T-helper 1 cell treated with Interleukin-12 subunit alpha and Interleukin-12 subunit beta and Interleukin-4 antibody, amounts not matched to agents 30 ng/mL and 1 ng/mL, for 36 hours (primary cell): ENCODE measurements around the gene PFKFB4. TPM values are rescaled to one million over a fixed set of nuclear protein-coding genes. Genes with fewer than 3 reads are reported as not detected.
"Not testable (repeated sequence)": the region's sequence is repeated elsewhere in the genome, so short reads cannot be mapped to it uniquely, and the experiment has no call there.

ENCODE experiments used
- intact Hi-C: fragments of 100-400 bp; cut with micrococcal nuclease; formaldehyde crosslinking; loops from one replicate; pipeline ENCODE4 v1.15.1; 2024
- total RNA-seq: library from RNA; stranded (reverse); gene quantifications from 2 replicates; pipeline ENCODE4 v1.2.3, GENCODE V29; 2022

Gene PFKFB4
- total RNA-seq, 1 donor from 2014 or later = 8.8 TPM

DNA sequence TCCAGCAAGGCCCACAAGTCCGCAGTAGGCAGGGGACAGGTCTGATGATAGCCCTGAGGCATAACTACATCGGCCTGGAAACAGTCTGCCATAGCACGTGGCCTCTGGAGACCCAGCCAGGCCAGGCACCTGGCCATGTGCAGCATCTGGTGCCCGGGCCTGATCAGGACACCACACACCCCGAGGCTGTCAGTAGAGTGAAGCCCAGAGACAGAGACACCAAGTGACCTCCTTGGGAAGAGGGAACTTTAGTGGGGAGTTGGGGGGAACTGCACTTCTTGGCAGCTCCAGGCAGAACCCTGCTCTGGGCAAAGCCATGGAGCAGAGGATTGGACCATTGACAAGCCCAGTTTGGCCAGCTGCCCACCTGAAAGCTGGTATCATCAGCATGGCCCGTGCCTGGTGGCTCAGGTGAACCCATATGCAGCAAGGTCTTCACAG lies 53.9 kb downstream of the PFKFB4 start:
- intact Hi-C loops = no loop called here

DNA sequence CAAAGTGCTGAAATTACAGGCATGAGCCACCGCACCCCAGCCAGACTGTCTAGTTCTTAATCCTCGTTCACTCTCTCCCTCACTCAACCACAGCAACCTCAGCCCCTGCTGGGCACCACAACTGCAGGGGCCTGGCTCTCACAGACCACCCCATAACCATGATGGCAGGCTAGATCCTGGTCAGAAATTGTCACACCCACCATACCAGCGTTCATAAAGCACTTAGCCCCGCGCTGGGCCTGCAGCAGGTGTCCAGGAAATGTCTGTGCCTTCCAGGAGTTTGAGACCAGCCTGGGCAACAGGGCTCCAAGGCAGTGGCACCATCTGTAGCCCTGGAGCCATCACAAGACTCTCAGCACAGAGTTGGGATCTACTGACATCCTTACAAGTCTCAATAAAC lies 54.5 kb downstream of the PFKFB4 start:
- intact Hi-C loops = no loop called here

DNA sequence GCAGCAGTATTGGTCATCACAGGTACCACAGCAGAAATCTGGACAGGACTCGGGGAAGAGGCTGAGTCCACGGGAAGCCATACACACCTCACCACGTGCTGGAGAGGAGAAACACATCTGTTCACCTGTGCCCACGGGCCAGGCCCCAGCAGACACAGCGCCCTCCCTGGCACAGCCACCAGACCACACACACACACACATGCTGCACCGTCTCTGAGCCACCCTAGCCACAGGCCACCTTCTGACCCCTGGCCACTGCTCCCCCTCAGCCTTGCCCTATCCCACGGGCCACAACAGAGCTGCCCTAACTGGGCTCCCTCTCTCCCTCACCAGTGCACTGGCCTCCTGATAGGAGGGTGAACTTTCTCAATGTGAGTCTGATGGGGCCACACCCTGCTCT lies 55.4 kb downstream of the PFKFB4 start:
- intact Hi-C loops = no loop called here

DNA sequence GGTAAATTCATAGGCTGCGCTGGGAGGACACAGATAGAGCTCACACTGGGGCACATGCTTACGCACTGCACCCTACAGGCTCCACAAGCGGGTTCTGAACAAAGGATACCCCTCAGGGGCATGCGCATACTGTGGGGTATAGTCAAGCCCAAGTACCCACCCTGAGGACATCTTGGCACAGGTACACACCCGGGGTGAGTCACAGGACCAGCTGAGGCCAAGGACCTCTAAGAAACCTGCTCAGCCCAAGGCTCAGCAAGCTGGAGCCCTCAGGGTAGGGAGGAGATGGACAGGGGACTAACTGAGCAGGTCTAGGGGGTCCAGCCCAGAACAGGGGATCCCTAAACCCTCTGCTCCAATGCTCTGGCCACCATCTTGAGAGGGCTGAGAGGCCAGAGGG lies 55.9 kb downstream of the PFKFB4 start:
- intact Hi-C loops = no loop called here

DNA sequence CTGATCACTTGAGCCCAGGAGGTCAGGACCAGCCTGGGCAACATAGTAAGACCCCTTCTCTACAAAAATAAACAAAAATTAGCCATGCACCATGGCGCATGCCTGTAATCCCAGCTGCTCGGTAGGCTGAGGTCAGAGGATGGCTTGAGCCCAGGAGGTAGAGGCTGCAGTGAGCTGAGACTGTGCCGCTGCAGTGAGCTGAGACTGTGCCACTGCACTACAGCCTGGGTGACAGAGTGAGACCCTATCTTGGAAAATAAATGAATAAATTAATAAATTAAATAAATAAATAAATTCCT lies 63.5 kb downstream of the PFKFB4 start:
- intact Hi-C loops = no loop called here

DNA sequence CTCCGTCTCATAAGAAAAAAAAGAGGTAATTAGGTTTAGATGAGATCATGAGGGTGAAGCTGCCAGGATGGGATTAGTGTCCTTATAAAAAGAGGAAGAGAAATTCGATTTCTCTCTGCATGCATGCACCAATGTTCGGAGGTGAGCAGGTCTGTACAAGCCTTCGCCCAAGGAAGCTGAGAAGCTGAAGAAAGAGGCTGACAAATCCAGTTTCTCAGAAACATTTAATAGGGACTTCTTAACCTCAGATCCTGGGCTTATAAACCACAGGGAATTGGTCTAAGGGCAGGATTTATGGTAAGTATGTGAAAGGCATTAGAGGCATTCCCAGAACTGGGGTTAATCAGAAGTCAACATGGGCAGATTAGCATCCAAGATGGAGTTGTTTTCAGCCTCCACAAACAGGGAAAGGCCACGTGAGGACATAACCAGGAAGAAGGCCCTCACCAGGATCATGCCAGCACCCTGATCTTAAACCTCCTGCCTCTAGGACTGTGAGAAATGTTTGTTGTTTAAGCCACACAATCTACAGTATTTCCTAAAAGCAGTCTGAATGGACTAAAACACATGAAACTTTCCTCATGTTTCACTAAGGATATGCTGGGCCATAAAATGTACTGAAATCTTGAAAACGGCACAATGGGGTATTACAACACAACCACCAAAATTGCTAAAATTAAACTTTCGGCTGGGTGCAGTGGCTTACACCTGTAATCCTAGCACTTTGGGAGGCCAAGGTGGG lies 64.0 kb downstream of the PFKFB4 start:
- intact Hi-C loops = no loop called here

DNA sequence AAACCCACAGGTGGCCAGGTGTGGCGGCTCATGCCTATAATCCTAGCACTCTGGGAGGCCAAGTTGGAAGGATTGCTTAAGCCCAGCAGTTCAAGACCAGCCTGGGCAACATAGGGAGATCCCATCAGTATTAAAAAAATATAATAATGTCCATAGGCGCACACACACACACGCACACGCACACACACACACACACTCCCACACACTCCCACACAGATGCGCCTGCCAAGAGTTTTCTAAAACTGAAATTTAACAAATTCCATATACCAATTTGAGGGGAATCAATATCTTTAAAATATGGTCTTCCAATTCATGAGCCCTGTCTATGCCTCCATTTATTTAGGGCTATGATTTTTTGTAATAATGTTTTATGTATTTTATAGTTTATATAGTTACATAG lies 69.7 kb downstream of the PFKFB4 start:
- intact Hi-C loops = no loop called here

DNA sequence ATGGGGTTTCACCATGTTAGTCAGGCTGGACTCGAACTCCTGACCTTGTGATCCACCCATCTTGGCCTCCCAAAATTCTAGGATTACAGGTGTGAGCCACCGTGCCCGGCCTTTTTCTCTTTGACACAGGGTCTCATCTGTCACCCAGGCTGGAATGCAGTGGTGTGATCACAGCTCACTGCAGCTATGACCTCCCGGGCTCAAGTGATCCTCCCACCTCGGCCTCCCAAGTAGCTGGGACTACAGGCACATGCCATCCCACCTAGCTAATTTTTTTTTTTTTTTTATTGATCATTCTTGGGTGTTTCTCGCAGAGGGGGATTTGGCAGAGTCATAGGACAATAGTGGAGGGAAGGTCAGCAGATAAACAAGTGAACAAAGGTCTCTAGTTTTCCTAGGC lies 73.8 kb downstream of the PFKFB4 start:
- intact Hi-C loops = not testable (repeated sequence)

DNA sequence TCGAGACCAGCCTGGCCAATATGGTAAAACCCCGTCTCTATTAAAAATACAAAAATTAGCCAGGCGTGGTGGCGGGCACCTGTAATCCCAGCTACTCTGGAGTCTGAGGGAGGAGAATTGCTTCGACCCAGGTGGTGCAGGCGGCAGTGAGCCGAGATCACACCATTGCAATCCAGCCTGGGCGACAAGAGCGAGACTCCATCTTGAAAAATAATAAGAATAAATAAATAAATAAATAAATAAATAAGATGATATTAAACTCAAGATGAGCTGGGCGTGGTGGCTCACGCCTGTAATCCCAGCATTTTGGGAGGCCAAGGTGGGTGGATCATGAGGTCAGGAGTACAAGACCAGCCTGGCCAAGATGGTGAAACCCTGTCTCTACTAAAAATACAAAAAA lies 75.7 kb downstream of the PFKFB4 start:
- intact Hi-C loops = not testable (repeated sequence)

DNA sequence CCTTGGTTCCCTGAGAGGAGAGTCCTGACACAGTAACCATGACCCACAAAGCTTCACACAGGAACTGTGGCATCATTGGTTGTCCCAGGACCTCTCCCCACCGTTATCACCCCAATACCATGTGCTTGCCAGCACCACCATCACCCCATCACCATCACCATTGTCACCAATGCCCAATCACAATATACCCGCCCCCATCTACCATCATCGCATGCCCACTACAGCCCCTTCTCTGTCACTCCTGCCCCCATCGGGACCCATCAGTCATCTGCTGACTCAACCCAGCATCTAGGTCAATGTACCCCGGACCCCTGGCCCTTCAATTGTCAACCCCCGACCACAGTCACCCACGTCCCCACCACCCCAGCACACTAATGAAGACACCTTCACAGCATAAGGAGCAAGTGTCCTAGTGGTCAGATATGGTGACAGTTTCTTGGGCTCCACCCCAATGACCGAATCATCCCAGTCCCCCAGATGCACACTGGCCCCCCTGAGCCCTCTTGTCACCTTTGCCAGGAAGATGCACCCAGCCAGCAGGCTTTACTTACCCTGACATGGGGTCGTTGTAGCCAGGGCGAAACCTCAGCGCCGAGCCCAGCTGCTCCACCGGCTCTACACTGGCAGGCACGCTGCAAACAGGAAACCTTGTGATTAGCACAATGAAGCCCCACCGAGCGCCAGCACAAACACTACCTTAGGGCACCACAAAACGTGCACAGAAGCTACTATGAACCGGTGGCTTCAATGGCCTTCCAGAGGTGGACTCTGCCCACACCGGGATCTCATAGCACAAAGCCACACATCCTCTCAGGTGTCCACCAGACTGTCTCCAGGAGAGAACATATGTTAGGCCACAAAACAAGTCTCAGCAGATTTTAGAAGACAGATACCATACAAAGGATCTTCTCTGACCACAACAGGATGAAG lies 77.7 kb downstream of the PFKFB4 start:
- intact Hi-C loops = loop anchor here (1.0 to 10.0 kb wide), 7 partner anchors 13 to 526 kb away; partner anchors contain the start of genes CCDC51, SLC26A6, TMA7 and WDR6

DNA sequence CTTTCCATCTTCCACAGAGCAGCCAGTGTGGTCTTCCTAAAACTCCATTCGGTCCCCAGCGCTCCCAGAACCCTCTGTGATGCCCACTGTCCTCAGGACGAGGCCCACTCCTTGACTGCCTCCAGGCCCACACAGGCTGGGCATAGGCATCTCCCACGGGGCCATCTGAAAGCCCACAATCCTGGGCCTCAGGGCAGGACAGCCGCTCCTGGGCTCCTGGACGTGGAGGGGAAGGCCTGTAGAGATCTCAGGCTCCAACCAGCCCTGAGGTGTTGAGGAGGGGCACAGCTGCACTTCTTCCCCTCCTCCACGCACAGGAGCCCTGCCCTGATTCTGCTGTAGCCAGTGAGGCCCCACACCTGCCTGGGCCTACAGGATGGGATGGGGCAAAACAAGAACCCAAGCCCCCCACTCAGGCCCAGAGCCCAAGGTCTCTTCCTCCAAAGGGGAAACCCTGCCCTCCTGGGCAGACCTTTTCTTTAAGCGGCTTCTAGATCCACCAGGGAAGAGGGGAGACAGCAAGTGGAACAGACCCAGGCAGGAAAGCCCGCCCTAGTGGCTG lies 78.6 kb downstream of the PFKFB4 start:
- intact Hi-C loops = loop anchor here (10.0 kb wide), 2 partner anchors 157 to 527 kb away; partner anchors contain the start of genes SLC26A6 and WDR6

DNA sequence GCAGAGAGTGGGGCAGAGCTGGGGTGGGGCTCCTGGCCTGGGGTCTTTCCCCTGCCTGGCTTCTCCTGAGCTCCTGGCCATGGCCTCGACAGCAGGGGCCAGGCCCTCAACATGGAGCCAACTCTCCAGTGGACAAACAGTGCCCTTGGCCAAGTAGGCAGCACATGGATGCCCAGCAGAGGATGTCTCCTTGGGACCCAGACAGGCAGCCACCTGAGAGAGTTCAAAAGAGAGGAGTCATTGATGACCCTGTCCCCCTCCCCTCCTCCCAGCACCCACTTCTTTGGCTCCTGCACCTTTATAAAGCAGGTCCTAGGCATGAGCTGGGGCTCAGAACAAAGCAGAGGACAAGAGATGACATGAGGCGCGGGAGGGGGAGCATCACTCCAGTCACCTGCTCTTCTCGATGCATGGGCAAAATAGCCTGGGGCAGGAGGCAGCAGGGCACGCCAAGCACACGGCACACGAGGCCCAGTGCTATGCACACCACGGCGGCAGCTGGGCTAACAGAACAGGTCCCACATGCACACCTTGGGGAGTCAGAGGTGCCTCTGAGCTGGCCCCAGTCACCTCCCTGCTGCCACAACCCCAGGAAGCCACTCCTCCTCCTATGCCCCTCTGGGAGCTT lies 80.1 kb downstream of the PFKFB4 start:
- intact Hi-C loops = loop anchor here (10.0 kb wide), 2 partner anchors 158 to 528 kb away; partner anchors contain the start of genes SLC26A6 and WDR6

DNA sequence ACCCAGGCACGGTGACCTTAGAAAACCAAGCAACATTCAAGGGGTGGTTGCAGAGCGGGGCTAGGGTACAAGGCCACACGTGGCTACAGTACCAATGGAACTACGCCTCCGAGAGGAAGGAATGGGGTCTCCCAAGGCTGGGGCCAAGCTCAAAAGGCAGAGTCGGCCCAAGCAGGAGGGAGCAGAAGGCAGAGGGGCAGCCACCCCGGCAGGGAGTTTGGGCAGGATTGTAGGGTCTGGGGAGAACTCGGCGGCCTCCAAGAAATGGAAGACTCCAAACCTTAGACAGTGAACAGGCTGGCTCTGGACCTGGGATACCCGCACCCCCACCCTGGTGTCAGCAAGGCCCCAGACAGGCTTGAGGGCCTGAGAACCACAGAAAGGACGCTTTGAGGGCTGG lies 81.4 kb downstream of the PFKFB4 start:
- intact Hi-C loops = loop anchor here (10.0 kb wide), 2 partner anchors 160 to 530 kb away; partner anchors contain the start of genes SLC26A6 and WDR6

DNA sequence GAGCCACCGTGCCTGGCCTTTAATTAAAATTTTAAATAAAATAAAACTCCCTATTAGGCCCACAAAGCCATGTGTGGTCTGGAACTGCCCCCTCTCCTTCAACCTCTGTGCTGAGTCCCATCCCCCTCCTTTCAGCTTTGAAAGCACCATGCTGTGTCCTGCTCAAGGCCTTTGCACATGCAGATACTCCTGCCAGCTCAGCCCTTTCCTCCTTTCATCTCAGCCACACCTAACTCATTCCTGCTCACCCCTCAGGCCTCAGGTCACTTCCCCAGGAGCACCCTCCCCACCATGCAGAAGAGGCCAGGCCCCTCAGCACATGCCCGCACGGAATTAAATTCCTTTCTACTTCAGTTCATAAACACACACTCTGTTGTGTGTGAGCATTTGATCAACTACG lies 82.0 kb downstream of the PFKFB4 start:
- intact Hi-C loops = loop anchor here (10.0 kb wide), 2 partner anchors 160 to 530 kb away; partner anchors contain the start of genes SLC26A6 and WDR6

DNA sequence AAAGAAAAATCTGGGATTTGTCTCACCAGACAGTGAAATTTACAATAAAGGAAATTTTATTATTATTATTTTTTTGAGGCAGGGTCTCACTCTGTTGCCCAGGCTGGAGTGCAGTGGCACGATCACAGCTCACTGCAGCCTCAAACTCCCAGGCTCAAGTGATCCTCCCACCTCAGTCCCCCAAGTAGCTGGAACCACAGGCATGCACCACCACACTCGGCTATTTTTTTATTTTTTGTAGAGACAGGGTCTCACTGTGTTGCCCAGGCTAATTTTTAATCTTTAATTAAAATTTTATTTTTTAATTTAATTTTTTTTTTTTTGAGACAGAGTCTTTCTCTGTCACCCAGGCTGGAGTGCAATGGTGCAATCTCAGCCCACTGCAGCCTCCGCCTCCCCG lies 82.6 kb downstream of the PFKFB4 start:
- intact Hi-C loops = loop anchor here (10.0 kb wide), 2 partner anchors 161 to 531 kb away; partner anchors contain the start of genes SLC26A6 and WDR6

DNA sequence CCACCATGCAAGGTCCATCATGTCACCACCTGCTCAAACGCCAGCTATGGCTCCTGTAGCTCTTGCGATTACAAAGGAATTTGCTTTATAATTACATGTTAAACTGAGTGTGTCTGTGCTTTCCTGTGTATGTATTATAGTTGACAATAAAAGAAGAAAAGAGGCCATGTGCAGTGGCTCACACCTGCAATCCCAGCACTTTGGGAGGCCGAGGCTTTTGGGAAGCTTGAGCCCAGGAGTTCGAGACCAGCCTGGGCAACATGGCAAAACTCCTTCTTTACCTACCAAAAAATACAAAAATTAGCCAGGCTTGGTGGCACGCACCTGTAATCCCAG lies 83.0 kb downstream of the PFKFB4 start:
- intact Hi-C loops = loop anchor here (1.0 to 10.0 kb wide), 8 partner anchors 8 to 531 kb away; partner anchors contain the start of genes ATRIP, CCDC51, SLC26A6 and TMA7

DNA sequence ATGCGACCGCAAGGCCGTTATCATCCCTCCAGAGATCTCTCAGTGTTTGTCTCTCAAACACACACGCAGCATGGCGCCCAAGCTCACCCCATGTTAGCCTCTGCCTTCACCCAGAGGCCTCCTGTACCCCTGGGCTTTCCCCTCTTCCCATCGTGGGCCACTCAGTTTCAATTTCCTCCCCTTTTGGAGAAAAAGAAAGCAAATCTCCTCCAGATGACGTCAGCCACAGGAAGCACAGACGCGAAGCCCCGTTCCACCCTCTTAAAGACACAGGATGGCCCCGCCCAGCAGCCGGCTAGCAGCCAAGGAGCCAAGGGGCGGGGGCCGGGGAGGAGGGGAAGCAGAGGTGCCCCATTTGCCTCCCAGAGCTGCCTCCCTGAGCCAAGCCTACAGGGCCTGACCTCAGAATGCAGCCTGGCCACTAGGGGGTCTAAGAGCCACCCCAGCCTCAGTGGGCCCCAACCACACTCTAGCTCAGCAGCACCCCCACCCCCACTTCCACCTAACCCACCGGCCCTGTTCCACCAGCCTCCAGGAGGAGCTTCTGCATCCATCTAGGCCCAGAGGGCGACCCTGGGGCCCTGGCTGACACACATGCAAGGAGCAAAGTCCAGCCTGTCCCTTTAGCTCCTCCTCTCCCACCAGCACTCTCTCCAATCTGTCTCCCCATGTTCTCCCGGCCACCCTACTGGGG lies 83.5 kb downstream of the PFKFB4 start:
- intact Hi-C loops = loop anchor here (1.0 to 10.0 kb wide), 8 partner anchors 8 to 532 kb away; partner anchors contain the start of genes ATRIP, CCDC51, SLC26A6 and TMA7

DNA sequence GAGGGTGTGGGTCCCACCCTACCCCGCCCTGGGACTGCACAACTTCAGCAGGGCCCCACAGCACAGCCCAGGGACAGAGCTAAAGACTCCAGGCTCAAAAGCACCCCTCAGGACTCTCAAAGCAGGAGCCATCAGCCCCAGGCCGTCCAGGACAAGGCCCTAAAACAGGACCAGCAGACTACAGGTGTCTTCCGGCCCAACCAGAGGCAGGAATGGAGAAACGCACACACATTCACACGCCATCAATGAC lies 84.0 kb downstream of the PFKFB4 start:
- intact Hi-C loops = loop anchor here (10.0 kb wide), 2 partner anchors 162 to 532 kb away; partner anchors contain the start of genes SLC26A6 and WDR6

DNA sequence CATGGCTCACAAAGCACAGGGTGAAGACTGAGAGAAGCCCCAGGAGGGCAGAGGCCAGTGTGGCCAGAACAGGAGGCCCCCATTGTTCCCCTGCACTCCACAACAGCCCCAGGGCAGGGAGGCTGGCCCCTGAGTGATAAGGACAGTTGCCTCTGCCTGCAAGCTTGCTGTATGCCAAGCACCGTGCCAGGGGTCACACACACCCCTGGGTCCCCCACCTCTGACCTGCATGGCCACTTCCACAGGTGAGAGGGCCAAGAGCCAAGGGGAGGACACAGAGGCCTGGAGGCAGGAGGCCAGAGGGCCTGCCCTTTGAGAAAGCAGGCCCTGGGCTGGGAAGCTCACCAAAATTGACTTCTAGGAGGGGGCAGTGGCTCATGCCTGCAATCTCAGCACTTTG lies 86.3 kb downstream of the PFKFB4 start:
- intact Hi-C loops = loop anchor here (10.0 kb wide), 2 partner anchors 165 to 535 kb away; partner anchors contain the start of genes SLC26A6 and WDR6

DNA sequence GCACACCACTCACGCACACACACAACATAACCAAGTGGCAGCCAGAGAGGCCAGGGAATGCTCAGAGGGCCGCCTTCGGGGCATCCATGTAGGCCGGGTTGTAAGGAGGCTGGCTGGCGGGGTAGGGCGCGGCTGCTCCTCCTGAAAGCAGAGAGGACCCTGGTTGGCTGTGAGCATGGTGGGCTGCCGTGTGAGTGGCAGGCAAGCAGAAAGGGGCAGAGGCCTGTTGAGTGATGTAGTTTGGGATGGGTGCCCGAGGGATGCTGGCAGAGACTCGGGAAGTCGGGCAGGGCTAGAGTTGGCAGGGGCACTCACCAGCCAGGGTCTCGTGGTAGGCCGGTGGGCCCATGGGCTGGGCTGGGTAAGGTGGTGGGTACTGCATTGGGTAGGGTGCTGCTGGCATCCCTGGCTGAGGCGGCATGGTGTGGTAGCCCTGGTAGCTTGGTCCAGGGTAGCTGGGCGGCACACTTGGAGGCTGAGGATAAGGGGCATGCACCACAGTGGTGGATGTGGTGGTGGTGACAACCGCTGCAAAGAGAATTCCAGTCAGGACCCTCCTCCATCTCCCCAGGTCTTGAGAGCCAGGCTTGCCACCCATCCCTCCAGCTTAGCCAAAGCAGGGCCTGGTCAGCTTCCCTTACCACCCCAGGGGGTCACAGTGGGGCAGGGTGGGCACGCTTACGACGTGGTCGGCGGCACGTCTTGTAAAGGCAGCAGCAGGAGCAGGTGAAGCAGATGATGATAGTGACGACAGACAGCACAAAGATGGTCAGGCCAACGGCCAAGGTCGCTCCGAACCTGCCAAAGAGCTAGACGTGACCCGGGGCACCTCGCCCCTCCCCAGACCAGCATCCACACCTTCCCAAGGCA lies 87.3 kb downstream of the PFKFB4 start:
- intact Hi-C loops = no loop called here
